ENCODE results near the gene RCCD1.

DNA sequence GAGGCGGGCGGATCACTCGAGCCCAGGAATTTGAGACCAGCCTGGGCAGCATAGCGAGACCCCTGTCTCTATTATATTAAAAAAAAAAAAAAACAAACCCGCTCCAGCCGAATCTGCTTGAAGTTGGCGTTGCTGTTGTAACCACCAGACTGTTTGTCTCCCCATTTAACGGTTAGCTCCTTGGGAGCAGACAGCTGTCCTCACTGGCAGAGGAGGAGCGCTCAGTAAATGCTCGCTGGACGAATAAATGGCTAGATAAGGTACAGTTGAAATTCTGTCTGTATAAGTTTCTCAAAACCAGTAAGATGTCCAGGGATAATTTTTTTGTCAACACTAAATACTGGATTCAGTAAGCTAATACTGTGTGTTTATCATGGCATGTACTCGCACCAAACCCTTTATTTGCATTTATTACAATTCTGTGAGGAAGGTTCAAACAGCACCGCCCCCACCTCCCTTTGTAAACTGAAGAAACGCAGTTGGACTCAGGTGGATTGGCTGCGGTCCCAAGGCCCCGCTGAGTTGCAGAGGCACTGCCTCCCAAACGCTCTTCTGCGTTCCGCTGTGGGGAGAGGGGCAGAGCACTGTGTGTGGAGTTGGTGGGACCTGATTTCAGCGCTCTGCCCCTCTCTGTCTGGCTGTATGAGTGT is 1.1 kb downstream of the RCCD1 start:
- TF ChIP-seq, protein P1, sequence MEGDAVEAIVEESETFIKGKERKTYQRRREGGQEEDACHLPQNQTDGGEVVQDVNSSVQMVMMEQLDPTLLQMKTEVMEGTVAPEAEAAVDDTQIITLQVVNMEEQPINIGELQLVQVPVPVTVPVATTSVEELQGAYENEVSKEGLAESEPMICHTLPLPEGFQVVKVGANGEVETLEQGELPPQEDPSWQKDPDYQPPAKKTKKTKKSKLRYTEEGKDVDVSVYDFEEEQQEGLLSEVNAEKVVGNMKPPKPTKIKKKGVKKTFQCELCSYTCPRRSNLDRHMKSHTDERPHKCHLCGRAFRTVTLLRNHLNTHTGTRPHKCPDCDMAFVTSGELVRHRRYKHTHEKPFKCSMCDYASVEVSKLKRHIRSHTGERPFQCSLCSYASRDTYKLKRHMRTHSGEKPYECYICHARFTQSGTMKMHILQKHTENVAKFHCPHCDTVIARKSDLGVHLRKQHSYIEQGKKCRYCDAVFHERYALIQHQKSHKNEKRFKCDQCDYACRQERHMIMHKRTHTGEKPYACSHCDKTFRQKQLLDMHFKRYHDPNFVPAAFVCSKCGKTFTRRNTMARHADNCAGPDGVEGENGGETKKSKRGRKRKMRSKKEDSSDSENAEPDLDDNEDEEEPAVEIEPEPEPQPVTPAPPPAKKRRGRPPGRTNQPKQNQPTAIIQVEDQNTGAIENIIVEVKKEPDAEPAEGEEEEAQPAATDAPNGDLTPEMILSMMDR (IDR thresholded peaks at IDR 0.05), result no peak
- no peak for TF ChIP-seq POLR2A (IDR thresholded peaks at IDR 0.05)
